Lower leg skin (tissue), 3 donors: ENCODE data around the gene DDB1.

Experiments used
- POLR2A ChIP-seq, 2 donors: fragments of 450-650 bp; IDR thresholded peaks; one replicate each; pipeline ENCODE4 v1.6.1; 2016 to 2017; ENCODE audit warnings: antibody characterized with exemption in 2 of 2, mild to moderate bottlenecking in 1 of 2, moderate library complexity in 1 of 2
- TF ChIP-seq, protein P1 (sequence below), 3 donors: fragments of 450-650 bp; IDR thresholded peaks; one replicate each; pipeline ENCODE4 v1.5.1; 2016; ENCODE audit warnings: antibody characterized with exemption in 3 of 3, mild to moderate bottlenecking in 3 of 3, moderate library complexity in 2 of 3

DNA sequence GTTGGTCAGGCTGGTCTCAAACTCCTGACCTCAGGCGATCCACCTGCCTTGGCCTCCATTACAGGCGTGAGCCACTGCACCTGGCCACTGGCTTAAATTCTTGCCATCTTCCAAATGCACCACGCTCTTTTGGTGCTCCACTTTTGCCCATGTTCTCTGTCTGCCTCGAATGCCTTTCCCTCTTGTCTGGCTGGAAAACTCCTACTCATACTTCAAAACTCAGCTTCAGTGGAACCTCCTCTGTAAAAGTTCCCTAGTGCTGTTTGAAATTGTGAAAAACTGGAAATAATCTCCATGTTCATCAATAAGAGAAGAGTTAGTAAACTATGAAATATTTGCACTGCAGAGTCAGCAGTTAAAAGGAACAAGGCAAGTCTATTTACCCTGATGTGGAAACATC, 49.3 kb downstream of the DDB1 start:
- TF ChIP-seq, protein P1, sequence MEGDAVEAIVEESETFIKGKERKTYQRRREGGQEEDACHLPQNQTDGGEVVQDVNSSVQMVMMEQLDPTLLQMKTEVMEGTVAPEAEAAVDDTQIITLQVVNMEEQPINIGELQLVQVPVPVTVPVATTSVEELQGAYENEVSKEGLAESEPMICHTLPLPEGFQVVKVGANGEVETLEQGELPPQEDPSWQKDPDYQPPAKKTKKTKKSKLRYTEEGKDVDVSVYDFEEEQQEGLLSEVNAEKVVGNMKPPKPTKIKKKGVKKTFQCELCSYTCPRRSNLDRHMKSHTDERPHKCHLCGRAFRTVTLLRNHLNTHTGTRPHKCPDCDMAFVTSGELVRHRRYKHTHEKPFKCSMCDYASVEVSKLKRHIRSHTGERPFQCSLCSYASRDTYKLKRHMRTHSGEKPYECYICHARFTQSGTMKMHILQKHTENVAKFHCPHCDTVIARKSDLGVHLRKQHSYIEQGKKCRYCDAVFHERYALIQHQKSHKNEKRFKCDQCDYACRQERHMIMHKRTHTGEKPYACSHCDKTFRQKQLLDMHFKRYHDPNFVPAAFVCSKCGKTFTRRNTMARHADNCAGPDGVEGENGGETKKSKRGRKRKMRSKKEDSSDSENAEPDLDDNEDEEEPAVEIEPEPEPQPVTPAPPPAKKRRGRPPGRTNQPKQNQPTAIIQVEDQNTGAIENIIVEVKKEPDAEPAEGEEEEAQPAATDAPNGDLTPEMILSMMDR (IDR thresholded peaks at IDR 0.05) = no peak
- TF ChIP-seq POLR2A (IDR thresholded peaks at IDR 0.05) = no peak
